Muscle layer of colon (tissue), 2 donors: ENCODE results near the gene CELF5.

Experiments
- H3K27ac ChIP-seq: one replicate; pipeline ENCODE4 v1.7.0; 2013; ENCODE audit warnings: low read depth, mild to moderate bottlenecking, low read length, moderate library complexity
- H3K27me3 ChIP-seq, 2 donors: one replicate each; pipeline ENCODE4 v1.7.0; 2013; ENCODE audit warnings: low read length in 2 of 2, mild to moderate bottlenecking in 2 of 2; ENCODE audit not compliant: insufficient read depth in 2 of 2, control insufficient read depth in 1 of 2
- H3K36me3 ChIP-seq: one replicate; pipeline ENCODE4 v1.7.0; 2013; ENCODE audit warnings: mild to moderate bottlenecking, low read length; ENCODE audit not compliant: insufficient read depth
- H3K4me1 ChIP-seq: one replicate; pipeline ENCODE4 v1.7.0; 2013; ENCODE audit warnings: mild to moderate bottlenecking, low read length; ENCODE audit not compliant: insufficient read depth
- H3K4me3 ChIP-seq, 2 donors: one replicate each; pipeline ENCODE4 v1.7.0; 2013; ENCODE audit warnings: low read length in 2 of 2, low read depth in 1 of 2, mild to moderate bottlenecking in 1 of 2, moderate library complexity in 1 of 2
- H3K9ac ChIP-seq: one replicate; pipeline ENCODE4 v1.7.0; 2013; ENCODE audit warnings: low read length
- H3K9me3 ChIP-seq: one replicate; pipeline ENCODE4 v1.7.0; 2013; ENCODE audit warnings: mild to moderate bottlenecking, low read length
- donor health status: abdominal sarcoma.
- donor health status: Adenocarcinoma of cecum.

CELF5 gene

DNA sequence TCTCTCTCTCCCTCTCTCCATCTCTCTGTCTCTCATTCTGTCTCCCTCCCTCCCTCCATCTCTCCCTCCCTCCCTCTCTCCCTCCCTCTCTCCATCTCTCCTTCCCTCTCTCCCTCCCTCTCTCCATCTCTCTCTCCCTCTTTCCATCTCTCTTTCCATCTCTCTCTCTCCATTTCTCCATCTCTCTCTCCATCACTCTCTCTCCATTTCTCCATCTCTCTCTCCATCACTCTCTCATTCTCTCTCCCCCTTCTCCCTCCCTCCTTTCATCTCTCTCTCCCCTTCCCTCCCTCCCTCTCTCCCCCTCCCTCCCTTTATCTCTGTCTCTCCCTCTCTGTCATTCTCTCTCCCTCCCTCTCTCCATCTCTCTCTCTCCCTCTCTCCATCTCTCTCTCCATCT is 86.2 kb downstream of the CELF5 start:
- no peaks in the 10 kb centered on the region for H3K4me1 ChIP-seq
- no peak overlapping the region for H3K4me3 ChIP-seq
- H3K9ac ChIP-seq: no peak overlapping the region
- no peak overlapping the region for H3K27ac ChIP-seq
- peaks cover 10 to 53% of the 10 kb centered on the region in 2 donors for H3K27me3 ChIP-seq
- H3K36me3 ChIP-seq: no peaks in the 10 kb centered on the region
- no peaks in the 10 kb centered on the region for H3K9me3 ChIP-seq

DNA sequence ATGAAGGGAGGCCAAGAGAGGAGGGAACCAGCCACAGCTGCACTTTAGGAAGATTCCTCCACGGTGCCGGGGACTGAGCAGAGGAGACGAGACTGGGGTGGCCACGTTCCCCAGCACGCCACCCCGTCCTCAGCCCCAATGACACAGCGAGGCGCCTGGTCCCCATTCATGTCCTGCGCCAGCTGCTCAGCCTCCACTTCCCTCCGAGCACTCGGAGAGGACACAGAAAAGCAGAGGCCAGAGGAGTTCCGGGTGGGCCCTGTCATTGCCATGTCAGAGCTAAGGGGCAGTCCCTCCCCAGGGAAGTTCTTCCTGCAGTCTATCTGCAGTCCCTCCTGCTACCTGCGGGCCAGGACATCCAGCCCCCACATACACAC is 88.7 kb downstream of the CELF5 start:
- Histone ChIP-seq H3K4me3 (no peak overlapping the region), H3K4me1 (no peaks in the 10 kb centered on the region), H3K9me3 (no peaks in the 10 kb centered on the region), H3K27ac (no peak overlapping the region), H3K36me3 (no peaks in the 10 kb centered on the region), H3K27me3 (peaks cover 10 to 65% of the 10 kb centered on the region in 2 donors), H3K9ac (no peak overlapping the region)

DNA sequence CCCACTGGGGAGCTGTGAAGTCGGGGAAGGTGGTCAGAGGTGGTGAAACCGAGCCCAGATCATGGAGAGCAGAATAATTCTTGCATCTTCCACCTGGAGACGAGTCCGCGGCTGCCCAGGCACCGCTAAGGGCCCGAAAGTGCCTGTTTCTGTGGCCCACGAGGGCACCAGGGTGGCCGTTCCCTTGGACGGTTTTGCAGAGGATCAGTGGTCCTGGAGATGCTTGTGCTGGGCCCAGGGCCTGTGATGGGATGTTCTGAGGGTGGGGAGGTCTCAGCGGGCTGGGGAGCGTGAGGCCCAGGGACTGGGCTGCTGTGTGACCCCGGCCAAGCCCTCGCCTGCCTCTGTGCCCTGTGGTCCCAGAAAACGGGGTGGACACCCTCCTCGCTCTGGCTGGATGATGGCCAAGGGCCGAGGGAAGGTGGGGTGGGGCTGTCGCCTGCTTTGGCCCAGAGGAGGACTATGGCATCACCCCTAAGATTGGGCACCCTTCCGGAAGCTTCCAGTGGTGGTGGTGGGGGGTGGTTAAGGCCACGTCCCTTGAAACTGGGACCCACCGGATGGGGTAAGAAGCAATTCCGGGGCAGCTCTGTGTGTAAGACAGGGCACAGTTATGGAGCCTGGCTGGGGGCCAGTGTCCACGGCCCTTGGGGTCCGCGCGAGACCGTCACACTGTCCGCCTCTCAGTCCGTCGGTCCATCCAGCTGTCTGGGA is 90.7 kb downstream of the CELF5 start:
- no peak overlapping the region for H3K4me3 ChIP-seq
- H3K9ac ChIP-seq: no peak overlapping the region
- peaks cover 10 to 64% of the 10 kb centered on the region in 2 donors for H3K27me3 ChIP-seq
- no peak overlapping the region for H3K27ac ChIP-seq
- H3K4me1 ChIP-seq: no peaks in the 10 kb centered on the region
- H3K36me3 ChIP-seq: no peaks in the 10 kb centered on the region
- H3K9me3 ChIP-seq: no peaks in the 10 kb centered on the region

DNA sequence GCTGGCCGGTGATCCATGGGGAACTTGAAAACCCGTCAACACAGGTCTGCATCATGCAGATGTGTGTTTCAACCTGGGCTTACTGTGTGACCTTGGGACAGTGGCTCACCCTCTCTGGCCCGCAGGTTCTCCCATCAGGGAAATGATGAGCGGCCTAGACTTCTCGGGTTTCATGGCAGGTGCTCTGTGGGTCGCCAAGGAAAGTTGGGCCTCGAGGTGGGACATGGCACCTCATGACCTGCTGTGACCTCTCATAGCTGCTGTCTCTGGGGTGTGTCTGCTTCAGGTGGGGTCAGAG is 91.2 kb downstream of the CELF5 start:
- no peaks in the 10 kb centered on the region for H3K9me3 ChIP-seq
- H3K4me1 ChIP-seq: no peaks in the 10 kb centered on the region
- H3K36me3 ChIP-seq: no peaks in the 10 kb centered on the region
- no peak overlapping the region for H3K9ac ChIP-seq
- H3K4me3 ChIP-seq: no peak overlapping the region
- peaks cover 10 to 64% of the 10 kb centered on the region in 2 donors for H3K27me3 ChIP-seq
- H3K27ac ChIP-seq: no peak overlapping the region

DNA sequence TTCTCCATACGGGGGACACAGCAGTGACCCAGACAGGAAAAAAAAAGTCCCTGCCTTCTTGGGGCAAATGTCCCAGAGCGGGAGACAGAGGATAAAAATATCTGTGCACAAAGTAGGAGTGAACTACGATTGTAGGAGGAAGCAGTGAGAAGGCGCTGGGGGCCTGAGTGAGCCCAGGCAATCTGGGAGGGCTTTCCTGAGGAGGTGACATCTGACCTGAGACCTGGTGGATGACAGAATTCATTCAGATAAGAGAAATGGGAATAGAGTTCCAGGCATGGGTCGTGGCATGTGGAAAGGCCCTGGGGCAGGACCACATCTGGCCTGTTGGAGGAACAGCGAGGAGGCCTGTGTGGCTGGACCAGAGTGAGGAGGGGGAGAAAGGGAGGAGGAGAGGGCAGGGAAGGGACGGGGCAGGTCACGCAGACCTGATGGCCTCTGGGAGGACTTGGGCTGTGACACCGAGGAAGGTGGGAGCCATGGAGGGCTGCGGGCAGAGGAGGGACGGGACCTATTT is 91.7 kb downstream of the CELF5 start:
- Histone ChIP-seq H3K4me3 (no peak overlapping the region), H3K27me3 (peaks cover 10 to 64% of the 10 kb centered on the region in 2 donors), H3K4me1 (no peaks in the 10 kb centered on the region), H3K36me3 (no peaks in the 10 kb centered on the region), H3K27ac (no peak overlapping the region), H3K9ac (no peak overlapping the region), H3K9me3 (no peaks in the 10 kb centered on the region)

DNA sequence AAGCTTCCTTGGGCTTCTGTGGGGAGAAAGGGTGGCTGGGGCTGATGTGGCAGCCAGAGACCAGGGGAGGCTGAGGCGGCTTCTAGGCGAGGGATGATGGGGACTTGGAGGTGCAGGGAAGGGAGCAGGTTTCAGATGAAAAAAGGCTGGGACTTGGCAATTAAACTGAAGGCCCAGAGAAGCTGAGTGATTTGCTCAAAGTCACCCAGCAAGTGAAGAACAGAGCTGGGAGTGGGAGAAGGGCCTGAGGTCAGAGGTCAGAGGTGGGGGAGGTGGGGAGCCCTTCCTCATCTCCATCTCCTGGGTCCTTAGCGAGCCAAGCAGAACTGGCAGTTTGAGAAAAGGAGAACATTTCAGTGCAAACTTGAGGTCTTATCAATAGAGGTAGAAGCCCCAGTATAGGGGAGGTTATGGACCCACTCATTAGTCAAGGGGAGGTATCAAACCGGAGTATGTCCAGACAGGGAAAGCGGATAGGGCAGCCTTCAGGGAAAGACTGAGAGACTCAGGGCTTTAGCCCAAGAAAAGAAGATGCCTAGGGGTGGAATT is 92.3 kb downstream of the CELF5 start:
- no peaks in the 10 kb centered on the region for H3K9me3 ChIP-seq
- H3K4me3 ChIP-seq: no peak overlapping the region
- H3K4me1 ChIP-seq: no peaks in the 10 kb centered on the region
- no peaks in the 10 kb centered on the region for H3K36me3 ChIP-seq
- no peak overlapping the region for H3K27ac ChIP-seq
- peaks cover 5 to 62% of the 10 kb centered on the region in 2 donors for H3K27me3 ChIP-seq
- H3K9ac ChIP-seq: no peak overlapping the region

DNA sequence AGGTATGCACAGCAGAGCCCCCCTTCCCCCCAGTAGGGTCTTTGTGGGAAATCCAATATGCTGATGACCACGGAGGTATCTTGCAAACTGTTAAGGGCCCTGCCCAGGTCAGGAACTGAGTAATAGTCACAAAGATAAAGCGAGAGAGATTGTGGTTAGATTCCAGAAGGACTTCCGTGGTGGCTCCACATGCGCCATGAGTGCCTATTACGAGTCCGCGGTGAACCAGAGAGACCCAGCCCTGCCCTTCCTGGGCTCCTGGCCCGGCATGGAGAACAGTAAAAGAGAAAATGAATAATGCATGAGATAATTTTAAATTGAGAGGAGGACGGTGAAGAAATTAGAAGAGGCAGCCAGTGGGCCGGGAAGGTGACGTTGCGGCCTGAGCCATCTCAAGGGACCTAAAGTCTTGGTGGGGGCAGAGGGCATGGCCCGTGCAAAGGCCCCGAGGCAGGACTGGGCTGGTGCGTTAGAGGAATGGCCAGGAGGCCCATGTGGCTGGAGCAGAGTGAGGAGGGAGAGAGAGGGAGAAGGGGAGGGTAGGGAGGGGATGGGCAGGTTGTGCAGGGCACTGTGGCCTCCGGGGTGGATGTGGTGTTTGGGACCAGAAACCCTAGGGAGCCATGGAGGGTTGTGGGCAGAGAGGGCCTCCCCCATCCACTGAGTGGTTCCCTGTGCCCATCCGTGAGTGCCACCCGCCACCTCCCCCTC is 95.3 kb downstream of the CELF5 start:
- no peaks in the 10 kb centered on the region for H3K9me3 ChIP-seq
- no peaks in the 10 kb centered on the region for H3K4me1 ChIP-seq
- no peak overlapping the region for H3K9ac ChIP-seq
- no peaks in the 10 kb centered on the region for H3K36me3 ChIP-seq
- H3K4me3 ChIP-seq: no peak overlapping the region
- H3K27ac ChIP-seq: no peak overlapping the region
- H3K27me3 ChIP-seq: peaks cover 0 to 43% of the 10 kb centered on the region in 2 donors

DNA sequence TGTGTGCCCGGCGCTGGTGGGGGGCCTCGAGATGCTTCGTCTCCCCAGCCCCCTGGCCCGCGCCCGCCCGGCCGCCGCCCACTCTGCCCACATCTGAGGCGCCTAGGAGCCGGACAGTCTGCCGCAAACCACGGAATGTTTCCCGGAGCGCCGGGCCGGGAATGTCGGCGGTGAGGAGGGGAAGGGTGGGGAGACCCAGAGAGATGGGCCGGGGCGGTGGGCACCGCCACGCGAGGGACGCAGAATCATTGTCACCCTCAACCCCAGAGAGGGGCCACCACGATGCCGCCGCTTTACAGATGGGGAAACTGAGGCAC is 95.9 kb downstream of the CELF5 start:
- peaks cover 0 to 37% of the 10 kb centered on the region in 2 donors for H3K27me3 ChIP-seq
- no peak overlapping the region for H3K4me3 ChIP-seq
- H3K36me3 ChIP-seq: no peaks in the 10 kb centered on the region
- H3K9ac ChIP-seq: no peak overlapping the region
- no peak overlapping the region for H3K27ac ChIP-seq
- no peaks in the 10 kb centered on the region for H3K9me3 ChIP-seq
- no peaks in the 10 kb centered on the region for H3K4me1 ChIP-seq

DNA sequence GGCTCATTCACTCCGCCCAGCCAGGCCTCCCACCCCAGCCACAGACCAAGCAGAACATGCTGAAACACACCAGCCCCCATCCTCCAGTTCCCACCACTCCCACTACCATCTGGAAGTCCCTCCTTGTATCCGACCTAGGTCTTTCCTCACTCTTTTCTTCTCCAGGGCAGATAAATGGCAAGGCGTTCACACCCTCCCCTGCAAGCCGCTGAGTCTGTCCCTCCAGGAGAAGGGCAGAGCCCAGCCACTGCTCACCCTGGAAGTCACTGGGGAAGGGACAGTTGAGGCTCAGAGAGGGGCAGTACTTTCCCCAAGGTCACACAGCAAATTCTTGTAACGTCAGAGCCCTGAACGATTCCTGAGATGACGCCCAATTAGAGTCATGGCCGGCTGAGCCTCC is 96.4 kb downstream of the CELF5 start:
- Histone ChIP-seq H3K36me3 (no peaks in the 10 kb centered on the region), H3K27me3 (peaks cover 0 to 35% of the 10 kb centered on the region in 2 donors), H3K9ac (no peak overlapping the region), H3K4me1 (no peaks in the 10 kb centered on the region), H3K9me3 (no peaks in the 10 kb centered on the region), H3K4me3 (no peak overlapping the region), H3K27ac (no peak overlapping the region)

DNA sequence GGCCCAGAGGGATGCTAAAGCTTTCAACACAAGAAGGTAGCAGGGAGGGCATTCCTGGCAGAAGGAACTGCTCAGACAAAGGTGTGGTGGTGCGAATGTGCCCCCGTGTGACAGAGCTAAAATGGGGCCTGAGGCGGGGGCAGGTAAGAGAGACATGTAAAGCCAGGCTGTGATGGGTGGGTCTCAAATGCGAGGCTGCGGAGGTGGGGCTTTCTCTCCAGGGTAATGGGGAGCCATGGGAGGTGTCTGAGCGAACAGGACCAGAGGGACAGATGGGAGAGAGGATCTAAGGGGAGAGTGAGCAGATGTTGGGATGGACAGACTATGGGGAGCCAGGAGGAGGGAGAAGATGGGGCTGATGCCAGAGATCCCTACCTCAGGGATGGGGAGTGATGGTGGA is 97.2 kb downstream of the CELF5 start:
- no peak overlapping the region for H3K27ac ChIP-seq
- H3K9me3 ChIP-seq: no peaks in the 10 kb centered on the region
- H3K4me3 ChIP-seq: no peak overlapping the region
- H3K27me3 ChIP-seq: peaks cover 0 to 27% of the 10 kb centered on the region in 2 donors
- H3K4me1 ChIP-seq: no peaks in the 10 kb centered on the region
- no peaks in the 10 kb centered on the region for H3K36me3 ChIP-seq
- no peak overlapping the region for H3K9ac ChIP-seq

DNA sequence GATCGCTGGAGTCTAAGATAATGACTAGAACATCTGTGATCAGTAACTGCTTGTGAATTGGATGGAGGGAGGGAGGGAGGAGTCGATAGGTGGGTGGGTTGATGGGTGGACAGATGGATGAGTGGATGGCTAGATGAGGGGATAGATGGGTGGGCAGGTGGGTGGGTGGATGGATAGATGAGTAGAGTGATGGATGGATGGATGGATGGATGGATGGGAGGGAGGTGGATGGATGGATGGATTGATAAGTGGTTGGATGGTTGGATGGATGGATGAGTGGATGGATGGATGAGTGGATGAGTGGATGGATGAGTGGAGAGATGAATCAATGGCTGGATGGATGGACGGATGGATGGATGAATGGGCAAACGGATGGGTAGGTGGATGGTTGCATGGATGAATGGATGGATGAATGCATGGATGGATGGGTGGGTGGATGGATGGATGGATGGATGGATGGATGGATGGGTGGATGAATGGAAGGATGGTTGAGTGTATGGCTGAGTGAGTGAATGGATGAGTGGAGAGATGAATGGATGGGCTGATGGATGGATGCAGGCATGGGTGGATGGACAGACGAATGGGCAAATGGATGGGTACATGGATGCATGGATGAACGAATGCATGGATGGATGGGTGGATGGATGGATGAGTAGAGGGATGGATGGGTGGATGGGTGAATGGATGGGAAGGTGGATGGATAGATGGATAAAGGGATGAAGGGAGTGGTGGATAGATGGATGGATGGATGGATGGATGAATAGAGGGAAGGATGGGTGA is 97.9 kb downstream of the CELF5 start:
- Histone ChIP-seq H3K27me3 (peaks cover 0 to 20% of the 10 kb centered on the region in 2 donors), H3K27ac (no peak overlapping the region), H3K9me3 (no peaks in the 10 kb centered on the region), H3K9ac (no peak overlapping the region), H3K4me3 (no peak overlapping the region), H3K36me3 (no peaks in the 10 kb centered on the region), H3K4me1 (no peaks in the 10 kb centered on the region)
